ENCODE data around the gene EXOSC7. TPM values are rescaled to one million over a fixed set of nuclear protein-coding genes. Genes with fewer than 3 reads are reported as not detected.

Gene EXOSC7
- total RNA-seq, 2 donors from 2014 or later: 61.2 to 69.4 TPM

GRCh38 chr3:45035441-45036301 is 59.6 kb downstream of the EXOSC7 start:
- Mint-ChIP-seq H3K27me3 (ENCODE audit: insufficient read depth) (peaks cover 76% of the 10 kb centered on the region), H3K27ac (no peak overlapping the region), H3K4me1 (peaks cover 2% of the 10 kb centered on the region), H3K9me3 (no peaks in the 10 kb centered on the region), H3K4me3 (peak overlapping the region; percentile 35), H3K36me3 (ENCODE audit: low read depth) (no peaks in the 10 kb centered on the region)
- peak; percentile 34 for TF ChIP-seq CTCF (conservative IDR thresholded peaks at IDR 0.05)
- no peaks in the 10 kb centered on the region for H3K4me1 ChIP-seq (ENCODE audit: control insufficient read depth, insufficient read depth, low read length)
- peak; percentile 75 for DNase-seq
- H3K9ac ChIP-seq (ENCODE audit: extremely low read depth, low read length, poor library complexity, severe bottlenecking): no peak overlapping the region
- H3K9me3 ChIP-seq (ENCODE audit: control insufficient read depth, low read length): no peaks in the 10 kb centered on the region
- peak overlapping the region; percentile 65 for H3K4me3 ChIP-seq (ENCODE audit: low read length)
- H3K27me3 ChIP-seq (ENCODE audit: control insufficient read depth, insufficient read depth, low read length, poor library complexity, severe bottlenecking): peaks cover 70% of the 10 kb centered on the region
- H3K27ac ChIP-seq (ENCODE audit: low read depth, low read length): no peak overlapping the region
- 35 to 56% methylated on average over 26 to 64 of the region's 64 CpGs for WGBS, 2 experiments (ENCODE audit: insufficient coverage in 1 of 2, insufficient read length in 1 of 2)
- no peaks in the 10 kb centered on the region for H3K36me3 ChIP-seq (ENCODE audit: control insufficient read depth, insufficient read depth, low read length)

- peaks cover 61% of the 10 kb centered on the region for H3K27me3 Mint-ChIP-seq (ENCODE audit: insufficient read depth)
- H3K9me3 Mint-ChIP-seq: no peaks in the 10 kb centered on the region
- H3K4me3 Mint-ChIP-seq: no peak overlapping the region
- no peak overlapping the region for H3K27ac Mint-ChIP-seq
- no peaks in the 10 kb centered on the region for H3K36me3 Mint-ChIP-seq (ENCODE audit: low read depth)
- peak; percentile 98 for DNase-seq
- H3K9me3 ChIP-seq (ENCODE audit: control insufficient read depth, low read length): no peaks in the 10 kb centered on the region
- peak; percentile 97 for TF ChIP-seq CTCF (conservative IDR thresholded peaks at IDR 0.05)
- peaks cover 58% of the 10 kb centered on the region for H3K27me3 ChIP-seq (ENCODE audit: control insufficient read depth, insufficient read depth, low read length, poor library complexity, severe bottlenecking)
- H3K4me1 ChIP-seq (ENCODE audit: control insufficient read depth, insufficient read depth, low read length): no peaks in the 10 kb centered on the region
- peaks cover 2% of the 10 kb centered on the region for H3K4me1 Mint-ChIP-seq
- no peak overlapping the region for H3K4me3 ChIP-seq (ENCODE audit: low read length)
- 6 to 10% methylated on average over 11 of the region's 11 CpGs for WGBS, 2 experiments (ENCODE audit: insufficient coverage in 1 of 2, insufficient read length in 1 of 2)
- H3K36me3 ChIP-seq (ENCODE audit: control insufficient read depth, insufficient read depth, low read length): no peaks in the 10 kb centered on the region
- no peak overlapping the region for H3K9ac ChIP-seq (ENCODE audit: extremely low read depth, low read length, poor library complexity, severe bottlenecking)
- no peak overlapping the region for H3K27ac ChIP-seq (ENCODE audit: low read depth, low read length)
Observed at GRCh38 chr3:45037720-45038455, 61.8 kb downstream of the EXOSC7 start.

GRCh38 chr3:45041666-45042065 is 65.6 kb downstream of the EXOSC7 start:
- Mint-ChIP-seq H3K36me3 (ENCODE audit: low read depth) (no peaks in the 10 kb centered on the region), H3K4me1 (no peaks in the 10 kb centered on the region), H3K27ac (no peak overlapping the region), H3K27me3 (ENCODE audit: insufficient read depth) (peaks cover 29% of the 10 kb centered on the region), H3K4me3 (no peak overlapping the region), H3K9me3 (no peaks in the 10 kb centered on the region)
- Histone ChIP-seq H3K36me3 (ENCODE audit: control insufficient read depth, insufficient read depth, low read length) (no peaks in the 10 kb centered on the region), H3K27me3 (ENCODE audit: control insufficient read depth, insufficient read depth, low read length, poor library complexity, severe bottlenecking) (peaks cover 20% of the 10 kb centered on the region), H3K4me1 (ENCODE audit: control insufficient read depth, insufficient read depth, low read length) (no peaks in the 10 kb centered on the region), H3K9ac (ENCODE audit: extremely low read depth, low read length, poor library complexity, severe bottlenecking) (no peak overlapping the region), H3K4me3 (ENCODE audit: low read length) (no peak overlapping the region), H3K27ac (ENCODE audit: low read depth, low read length) (no peak overlapping the region), H3K9me3 (ENCODE audit: control insufficient read depth, low read length) (no peaks in the 10 kb centered on the region)
- TF ChIP-seq CTCF (conservative IDR thresholded peaks at IDR 0.05): no peak
- no peak for DNase-seq
- 88 to 96% methylated on average over 2 of the region's 2 CpGs for WGBS, 2 experiments (ENCODE audit: insufficient coverage in 1 of 2, insufficient read length in 1 of 2)

Measured in endodermal cell (in vitro differentiated cells).